Nucleus accumbens (tissue), 56 donors: Measurements from ENCODE around the gene SRP9.
A peak's percentile ranks its signal among the peaks of the same experiment; 100 is the strongest.
"Not testable (repeated sequence)": the region's sequence is repeated elsewhere in the genome, so short reads cannot be mapped to it uniquely, and the experiment has no call there.

ENCODE experiments used
- DNase-seq, 56 donors: peaks; one replicate each; lab custom pipeline; 2025; lab: John Stamatoyannopoulos, UW

SRP9 gene

GRCh38 chr1:225812488-225813213, 35.0 kb downstream of the SRP9 start:
- no peak for DNase-seq

DNA sequence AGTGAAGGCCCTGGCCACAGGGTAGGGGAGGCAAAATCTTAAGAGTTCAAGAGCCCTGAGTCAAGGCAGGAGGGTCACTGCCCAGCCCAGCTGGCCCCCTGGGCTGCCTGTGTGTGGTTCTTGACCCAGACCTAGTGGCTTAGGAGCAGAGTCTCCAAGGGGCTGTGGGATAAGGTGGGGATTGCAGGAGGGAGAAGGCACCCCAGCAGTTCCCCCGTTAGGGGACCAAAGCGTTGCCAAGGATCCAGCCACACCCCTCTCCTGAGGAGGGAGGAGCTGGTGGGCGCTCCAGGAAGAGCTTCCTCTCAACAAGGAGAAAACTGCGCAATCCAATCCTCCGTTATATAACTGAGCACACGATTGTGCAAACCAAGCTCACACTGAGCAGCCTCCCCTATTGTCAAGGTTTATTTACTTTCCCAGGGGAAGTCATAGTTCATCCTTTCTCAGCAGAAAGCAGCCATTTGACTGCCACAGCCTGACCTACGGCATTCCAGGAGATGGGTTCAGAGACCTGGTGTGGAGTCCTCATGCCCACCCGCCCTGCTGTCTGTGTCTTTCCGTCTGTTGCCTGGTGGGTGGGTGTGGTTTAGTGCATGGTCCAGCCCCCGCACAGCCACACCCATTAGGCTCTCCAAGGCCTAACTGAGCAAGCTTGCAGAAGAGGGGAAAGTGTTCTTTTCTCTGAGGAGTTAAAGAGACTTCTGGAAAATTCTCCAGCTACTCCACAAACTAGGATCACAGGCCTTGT, 35.8 kb downstream of the SRP9 start:
- peak in 1 of 56 donors; percentile 12 for DNase-seq

DNA sequence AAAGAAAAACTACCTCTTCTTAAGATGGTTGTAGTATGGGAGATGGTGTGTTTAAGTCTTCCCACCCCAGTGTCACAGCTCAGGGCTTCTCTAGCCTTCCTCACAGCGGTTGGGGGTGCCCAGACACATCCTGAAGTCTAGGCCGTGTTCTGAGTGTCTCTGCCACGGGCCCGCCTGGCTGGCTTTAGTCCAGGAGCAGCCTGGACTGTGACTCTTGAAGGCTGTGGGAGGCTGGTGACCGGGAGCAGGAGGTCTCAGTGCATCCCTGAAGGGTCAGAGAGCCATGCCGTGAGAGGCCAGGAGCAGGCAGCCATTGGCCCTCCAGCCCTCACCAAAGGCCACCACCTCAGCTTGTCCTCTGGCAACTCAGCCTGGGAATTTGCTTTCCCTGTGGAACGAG, 36.8 kb downstream of the SRP9 start:
- DNase-seq = no peak

- DNase-seq = not testable (repeated sequence)
Observed at GRCh38 chr1:225815090-225815489, 37.5 kb downstream of the SRP9 start.

DNA sequence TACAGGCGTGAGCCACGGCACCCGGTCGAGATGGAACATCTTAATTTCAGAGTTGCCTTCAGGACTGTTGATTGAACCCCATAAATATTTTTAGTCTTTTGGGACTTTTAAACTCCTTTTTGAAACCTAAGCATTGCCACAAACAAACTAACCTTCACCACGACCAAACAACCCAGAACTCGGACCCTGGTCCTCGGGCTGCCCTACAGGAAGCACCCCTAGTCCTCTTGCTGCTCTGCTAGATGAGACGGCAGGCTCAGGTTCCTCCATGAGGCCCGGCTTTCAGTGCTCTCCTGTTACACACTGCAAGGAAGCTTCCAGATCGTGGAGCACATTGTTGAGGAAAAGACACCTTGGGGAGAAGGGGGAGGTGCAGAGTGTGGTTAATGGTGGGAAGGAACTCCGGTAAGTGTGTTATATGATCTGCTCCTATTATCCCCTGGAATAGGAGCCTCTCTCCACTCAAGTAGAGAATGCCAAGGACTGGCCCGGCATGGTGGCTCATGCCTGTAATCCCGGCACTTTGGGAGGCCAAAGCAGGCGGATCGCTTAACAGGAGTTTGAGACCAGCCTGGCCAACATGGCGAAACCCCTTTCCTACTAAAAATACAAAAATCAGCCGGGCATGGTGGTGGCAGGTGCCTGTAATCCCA, 38.0 kb downstream of the SRP9 start:
- no peak for DNase-seq

GRCh38 chr1:225816643-225817538, 39.3 kb downstream of the SRP9 start:
- peak in 10 of 56 donors; percentile 45 to 68 (median 57) for DNase-seq

DNA sequence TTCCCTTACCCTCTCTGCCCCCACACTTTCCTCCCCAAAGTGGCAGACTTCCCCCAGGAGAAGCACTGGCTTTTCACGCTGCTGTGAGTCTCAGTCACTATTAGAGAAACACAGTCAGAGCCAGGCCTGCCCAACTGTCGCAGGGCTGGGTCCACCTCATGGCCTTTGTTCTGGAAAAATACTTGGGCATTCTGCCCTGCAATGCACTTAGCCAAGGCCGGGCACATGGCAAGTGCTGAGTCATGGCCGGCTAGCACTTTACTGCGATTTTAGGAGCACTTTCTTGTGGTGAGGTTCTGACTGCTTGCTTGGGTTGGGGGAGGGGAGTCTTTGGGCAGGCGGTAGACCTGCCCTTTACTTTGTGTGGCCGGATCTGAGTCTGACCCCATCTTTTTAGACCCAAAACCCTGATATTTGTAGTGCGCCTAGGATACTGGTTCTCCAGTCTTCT, 40.0 kb downstream of the SRP9 start:
- peak in 52 of 56 donors; percentile 23 to 92 (median 73) for DNase-seq

DNA sequence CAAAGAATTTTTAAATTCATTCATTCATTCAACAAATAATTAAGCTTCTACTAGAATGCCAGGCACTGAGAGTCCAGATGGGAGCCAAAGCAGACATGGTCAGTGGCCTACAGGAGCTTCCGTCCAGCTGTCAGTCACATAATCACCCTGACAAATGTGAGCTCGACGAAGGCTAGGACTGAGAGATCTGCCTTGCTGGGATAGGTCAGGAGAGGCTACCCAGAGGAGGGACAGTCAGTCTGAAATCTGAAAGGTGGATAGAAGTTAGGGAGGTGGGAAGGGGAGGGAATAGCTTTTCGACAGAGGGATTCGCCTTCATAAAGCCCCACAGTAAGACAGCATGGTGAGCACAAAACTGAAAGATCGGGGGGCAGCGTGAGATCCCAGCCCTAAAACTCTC, 40.6 kb downstream of the SRP9 start:
- no peak for DNase-seq

GRCh38 chr1:225819346-225820192, 41.9 kb downstream of the SRP9 start:
- no peak for DNase-seq

DNA sequence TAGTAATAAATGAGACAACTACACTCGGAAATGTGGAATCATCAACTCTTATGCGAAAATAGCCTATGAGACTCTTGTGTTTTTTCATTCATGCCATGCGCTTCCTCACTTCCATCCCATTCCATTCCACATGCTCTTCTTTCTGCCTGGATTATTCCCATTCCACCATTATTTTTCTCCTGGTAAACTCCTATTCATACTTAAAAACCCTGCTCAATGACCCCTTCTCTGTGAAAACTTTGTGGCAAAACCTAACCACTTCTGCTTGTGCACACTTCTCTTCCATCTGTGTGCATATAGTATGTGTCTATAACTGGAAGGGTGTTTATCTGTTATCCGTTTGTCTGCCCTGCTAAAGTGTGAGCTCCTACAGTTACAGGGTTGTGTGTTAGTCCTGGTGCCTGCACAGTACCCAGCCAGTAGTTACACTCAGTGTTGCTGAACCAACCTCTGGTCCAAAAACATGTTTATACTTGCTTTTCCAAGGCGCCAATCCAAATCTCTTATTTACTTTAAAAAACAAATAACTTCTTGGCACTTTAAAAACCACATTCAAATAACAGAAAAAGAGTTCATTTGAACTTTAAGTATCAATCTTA, 43.0 kb downstream of the SRP9 start:
- DNase-seq = no peak

DNA sequence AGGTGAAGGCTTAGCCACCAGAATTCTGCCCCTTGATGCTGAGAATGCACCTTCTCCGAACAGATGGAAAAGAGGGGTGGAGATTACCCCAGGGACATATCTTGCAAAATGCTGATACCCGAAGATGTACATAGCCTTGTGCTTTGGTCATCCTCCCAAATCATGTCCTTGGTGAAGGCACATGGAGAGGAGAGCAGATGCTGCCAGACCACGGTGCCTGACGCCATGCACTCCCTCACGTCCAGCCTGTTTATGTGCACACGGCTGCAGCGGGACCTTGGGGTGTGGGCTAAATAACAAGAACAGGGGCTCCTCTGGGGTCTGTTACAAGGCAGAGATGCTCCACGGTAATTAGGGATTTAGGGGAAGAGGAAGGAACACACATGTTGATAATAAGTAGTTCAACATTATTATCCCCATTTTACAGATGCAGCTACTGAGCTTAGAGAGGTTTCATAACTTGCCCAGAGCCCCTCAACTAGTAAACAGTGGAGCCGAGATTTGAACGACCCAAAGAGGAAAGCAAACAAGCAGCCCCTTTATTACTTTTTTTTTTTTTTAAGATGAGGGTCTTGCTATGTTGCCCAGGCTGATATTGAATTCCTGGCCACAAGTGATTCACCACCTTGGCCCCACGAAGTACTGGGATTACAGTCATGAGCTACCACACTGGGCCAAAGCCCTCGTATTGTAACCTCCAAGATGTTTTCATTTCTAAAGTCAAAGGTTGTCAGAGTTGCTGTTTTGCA, 45.2 kb downstream of the SRP9 start:
- no peak for DNase-seq

- no peak for DNase-seq
Observed at GRCh38 chr1:225823811-225824261, 46.2 kb downstream of the SRP9 start.

- no peak for DNase-seq
Observed at GRCh38 chr1:225824533-225824941, 46.9 kb downstream of the SRP9 start.

DNA sequence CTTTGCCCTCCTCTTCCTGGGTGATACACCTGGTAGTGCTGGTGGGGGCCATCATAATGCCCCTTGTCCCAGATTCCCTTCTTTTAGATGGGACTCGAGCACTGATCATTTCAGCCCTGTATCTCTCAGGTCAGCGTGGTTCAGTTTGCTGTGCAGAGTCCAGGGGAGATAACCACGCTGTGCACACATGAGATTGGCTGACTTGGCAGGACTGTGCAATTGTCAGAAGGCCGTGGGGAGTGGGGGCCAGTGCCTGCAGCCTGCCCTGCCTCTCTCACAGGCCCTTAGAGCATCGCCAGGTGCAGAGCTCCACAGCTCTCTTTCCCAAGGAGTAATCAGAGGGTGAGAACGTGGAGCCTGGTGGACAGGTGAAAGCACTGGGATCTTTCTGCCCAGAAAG, 47.5 kb downstream of the SRP9 start:
- no peak for DNase-seq

DNA sequence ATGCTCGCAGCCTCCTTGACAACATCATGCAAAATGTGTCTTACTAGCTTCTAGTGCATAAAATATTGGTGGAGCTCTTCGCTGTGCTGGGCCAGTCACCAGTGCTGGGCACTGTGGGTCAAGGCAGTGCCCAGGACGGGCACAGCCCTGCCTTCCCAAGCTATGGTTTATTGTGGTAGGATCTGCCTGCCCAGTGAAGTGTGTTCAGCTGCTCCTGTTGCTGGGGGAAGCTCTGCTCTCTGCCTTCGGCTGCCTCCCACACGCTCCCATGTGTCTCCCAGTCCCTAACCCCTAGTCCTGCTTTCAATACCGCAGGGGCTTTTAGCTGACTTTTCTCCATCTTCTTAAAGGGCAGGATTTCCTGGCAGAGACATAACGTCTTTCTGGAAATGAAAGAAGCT, 48.0 kb downstream of the SRP9 start:
- DNase-seq = no peak

DNA sequence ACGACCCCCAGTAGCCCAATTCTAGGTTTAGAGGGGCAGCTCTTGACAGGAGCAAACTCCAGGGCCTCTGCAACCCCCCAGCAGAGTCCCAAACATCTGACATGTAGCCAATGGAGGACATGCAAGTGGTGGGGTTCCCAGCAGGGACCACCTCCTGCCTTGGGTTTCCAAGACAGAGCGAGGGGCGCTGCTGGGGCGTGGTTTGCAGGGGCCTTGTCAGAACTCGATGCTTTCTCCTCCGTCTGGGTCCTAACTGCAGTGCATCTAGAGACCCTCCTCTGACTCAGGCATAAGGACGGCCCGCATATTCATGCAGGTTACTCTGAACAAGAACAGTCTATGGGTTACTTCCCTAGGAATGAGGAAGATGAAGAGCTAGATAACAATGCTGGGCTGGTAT, 49.5 kb downstream of the SRP9 start:
- no peak for DNase-seq

- DNase-seq = no peak
Observed at GRCh38 chr1:225828706-225829345, 51.2 kb downstream of the SRP9 start.

DNA sequence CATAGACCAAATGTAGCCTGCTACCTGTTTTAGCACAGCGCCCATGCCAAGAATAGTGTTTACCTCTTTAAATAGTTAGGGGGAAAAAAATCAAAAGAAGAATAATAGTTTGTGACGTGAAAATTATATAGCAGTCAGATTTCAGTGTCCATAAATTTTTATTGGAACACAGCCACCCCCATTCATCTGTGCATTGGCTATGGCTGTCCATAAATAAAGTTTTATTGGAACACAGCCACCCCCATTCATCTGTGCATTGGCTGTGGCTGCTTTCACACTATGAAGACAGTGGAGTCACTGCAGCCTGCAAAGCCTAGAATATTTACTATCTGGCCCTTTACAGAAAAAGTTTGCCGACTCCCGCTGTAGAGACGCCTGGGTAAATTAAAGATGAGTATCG, 53.2 kb downstream of the SRP9 start:
- DNase-seq = no peak
